ENCODE results near the gene C12orf76.

DNA sequence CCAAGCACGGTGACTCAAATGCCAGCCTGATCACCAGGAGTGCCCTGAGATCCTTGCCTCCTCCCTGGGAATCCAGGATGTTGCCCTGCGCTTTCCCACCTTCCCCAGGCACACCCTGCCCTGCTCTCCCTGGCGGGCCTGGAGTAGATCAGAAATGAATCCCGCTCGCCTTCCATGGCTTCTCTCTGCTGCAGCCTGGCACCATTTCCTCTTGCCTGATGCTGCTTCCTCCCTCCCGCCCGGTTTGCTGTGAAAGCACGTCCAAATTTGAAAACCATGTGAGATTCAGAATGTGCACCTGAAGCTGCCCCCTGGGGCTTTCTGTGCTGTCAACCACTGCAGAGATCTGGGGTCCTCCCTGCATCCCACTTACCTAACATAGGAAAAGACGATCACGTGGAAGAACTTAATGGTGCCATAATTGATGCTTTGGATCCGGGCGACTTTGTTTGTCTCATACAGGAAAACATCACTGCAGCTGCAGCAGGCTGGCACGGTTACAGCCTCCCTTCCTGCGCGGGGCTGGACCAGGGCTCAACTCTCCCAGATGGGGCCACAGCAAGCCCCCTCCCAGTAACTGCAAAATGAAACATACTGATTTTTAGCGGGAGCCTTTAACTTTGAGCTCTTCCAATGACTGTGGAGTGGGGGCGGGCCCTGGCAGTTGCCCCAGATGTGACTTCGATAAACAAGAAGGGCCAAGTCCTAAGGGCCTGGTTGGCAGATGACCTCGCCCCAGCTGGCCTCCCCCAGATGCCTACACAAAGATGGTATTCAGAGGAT, 24.9 kb upstream of the C12orf76 start:
- TF ChIP-seq, protein P1, sequence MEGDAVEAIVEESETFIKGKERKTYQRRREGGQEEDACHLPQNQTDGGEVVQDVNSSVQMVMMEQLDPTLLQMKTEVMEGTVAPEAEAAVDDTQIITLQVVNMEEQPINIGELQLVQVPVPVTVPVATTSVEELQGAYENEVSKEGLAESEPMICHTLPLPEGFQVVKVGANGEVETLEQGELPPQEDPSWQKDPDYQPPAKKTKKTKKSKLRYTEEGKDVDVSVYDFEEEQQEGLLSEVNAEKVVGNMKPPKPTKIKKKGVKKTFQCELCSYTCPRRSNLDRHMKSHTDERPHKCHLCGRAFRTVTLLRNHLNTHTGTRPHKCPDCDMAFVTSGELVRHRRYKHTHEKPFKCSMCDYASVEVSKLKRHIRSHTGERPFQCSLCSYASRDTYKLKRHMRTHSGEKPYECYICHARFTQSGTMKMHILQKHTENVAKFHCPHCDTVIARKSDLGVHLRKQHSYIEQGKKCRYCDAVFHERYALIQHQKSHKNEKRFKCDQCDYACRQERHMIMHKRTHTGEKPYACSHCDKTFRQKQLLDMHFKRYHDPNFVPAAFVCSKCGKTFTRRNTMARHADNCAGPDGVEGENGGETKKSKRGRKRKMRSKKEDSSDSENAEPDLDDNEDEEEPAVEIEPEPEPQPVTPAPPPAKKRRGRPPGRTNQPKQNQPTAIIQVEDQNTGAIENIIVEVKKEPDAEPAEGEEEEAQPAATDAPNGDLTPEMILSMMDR (IDR thresholded peaks at IDR 0.05; ENCODE audit: low read depth, low read length), result no peak
- no peak for TF ChIP-seq EZH2phosphoT487 (IDR thresholded peaks at IDR 0.05; ENCODE audit: low read depth)
